CD4-positive, alpha-beta memory T cell (primary cell): ENCODE results near the gene KISS1R. TPM values are rescaled to one million over a fixed set of nuclear protein-coding genes. Genes with fewer than 3 reads are reported as not detected.

Experiments used
- CTCF ChIA-PET: fragments of 350-600 bp; sonication (Branson Sonifier 250); formaldehyde crosslinking; loops from one replicate; lab custom pipeline; 2021; ENCODE audit warnings: inconsistent platforms; ENCODE audit not compliant: partially characterized antibody; lab: Charles Lee
- POLR2A ChIA-PET: fragments of 350-600 bp; sonication (Branson Sonifier 250); formaldehyde crosslinking; loops from one replicate; lab custom pipeline; 2021; ENCODE audit not compliant: partially characterized antibody; lab: Charles Lee
- DNase-seq, 5 donors: peaks; one replicate each; pipeline versions ENCODE4 v3.0.0 to v3.0.0-alpha.2; 2020 to 2022; ENCODE audit warnings: mixed read lengths in 1 of 5
- H3K27ac ChIP-seq: one replicate; pipeline ENCODE4 v1.7.0; 2013; ENCODE audit warnings: low read depth, low read length
- H3K27me3 ChIP-seq: 2 replicates; pipeline ENCODE4 v1.7.0; 2013; ENCODE audit warnings: mild to moderate bottlenecking, low read length, moderate library complexity; ENCODE audit not compliant: insufficient read depth
- H3K36me3 ChIP-seq: 2 replicates; pipeline ENCODE4 v1.7.0; 2013; ENCODE audit warnings: mild to moderate bottlenecking, low read length, moderate library complexity; ENCODE audit not compliant: insufficient read depth
- H3K4me1 ChIP-seq: 2 replicates; pipeline ENCODE4 v1.7.0; 2013; ENCODE audit warnings: mild to moderate bottlenecking, low read length, moderate library complexity; ENCODE audit not compliant: insufficient read depth
- H3K4me3 ChIP-seq, 2 donors: one replicate each; pipeline ENCODE4 v1.7.0; 2013; ENCODE audit warnings: low read length in 2 of 2, mild to moderate bottlenecking in 1 of 2
- H3K9me3 ChIP-seq, 2 donors: one replicate each; pipeline ENCODE4 v1.7.0; 2013; ENCODE audit warnings: low read length in 2 of 2, control low read depth in 1 of 2; ENCODE audit not compliant: control insufficient read depth in 1 of 2
- H3K27ac Mint-ChIP-seq, 7 donors: one replicate each; pipeline ENCODE4 v1.8.0; 2020 to 2021; ENCODE audit warnings: mixed read lengths in 7 of 7, mild to moderate bottlenecking in 6 of 7, inconsistent platforms in 3 of 7, moderate library complexity in 3 of 7
- H3K27me3 Mint-ChIP-seq, 2 donors: one replicate each; pipeline ENCODE4 v1.8.0; 2020 to 2021; ENCODE audit warnings: mixed read lengths in 2 of 2
- H3K36me3 Mint-ChIP-seq, 2 donors: one replicate each; pipeline ENCODE4 v1.8.0; 2020 to 2021; ENCODE audit warnings: mixed read lengths in 2 of 2, inconsistent platforms in 1 of 2, mild to moderate bottlenecking in 1 of 2
- H3K4me1 Mint-ChIP-seq, 4 donors: one replicate each; pipeline ENCODE4 v1.8.0; 2020 to 2021; ENCODE audit warnings: mixed read lengths in 4 of 4, mild to moderate bottlenecking in 1 of 4
- H3K4me3 Mint-ChIP-seq, 8 donors: one replicate each; pipeline ENCODE4 v1.8.0; 2020 to 2021; ENCODE audit warnings: mixed read lengths in 8 of 8, mild to moderate bottlenecking in 7 of 8, moderate library complexity in 6 of 8, inconsistent platforms in 3 of 8
- H3K9me3 Mint-ChIP-seq, 8 donors: one replicate each; pipeline ENCODE4 v1.8.0; 2020 to 2021; ENCODE audit warnings: mixed read lengths in 8 of 8, mild to moderate bottlenecking in 5 of 8, inconsistent platforms in 3 of 8, moderate library complexity in 1 of 8
- intact Hi-C: fragments of 100-400 bp; cut with micrococcal nuclease; formaldehyde crosslinking; loops from one replicate; pipeline ENCODE4 v1.15.1; 2023
- polyA plus RNA-seq, 2 donors: library from polyadenylated mRNA; unstranded; fragments of 300-500 nt; fragmentation: Illumina TruSeq; gene quantifications; one replicate each; pipeline ENCODE4 v1.2.3, GENCODE V29; 2021
- total RNA-seq, 2 experiments: library from RNA; stranded (reverse); gene quantifications; one replicate each; pipeline ENCODE4 v1.2.3, GENCODE V29; 2021

The KISS1R gene
- total and polyA plus RNA-seq, 4 experiments from 2014 or later: 0.59 to 1.2 (median 0.69) TPM

- Mint-ChIP-seq H3K9me3 (peaks cover 0 to 8% (median 0%) of the 10 kb centered on the region in 8 donors), H3K27me3 (no peaks in the 10 kb centered on the region), H3K36me3 (peaks cover 7 to 21% of the 10 kb centered on the region in 2 donors), H3K4me3 (no peak overlapping the region), H3K4me1 (peaks cover 4 to 16% (median 9%) of the 10 kb centered on the region in 4 donors), H3K27ac (peak overlapping the region in 1 of 7 donors; percentile 71)
- Histone ChIP-seq H3K9me3 (no peaks in the 10 kb centered on the region), H3K27me3 (no peaks in the 10 kb centered on the region), H3K4me1 (peaks cover 13% of the 10 kb centered on the region), H3K4me3 (no peak overlapping the region), H3K36me3 (peaks cover 7% of the 10 kb centered on the region), H3K27ac (no peak overlapping the region)
- POLR2A ChIA-PET: interaction anchor here (1.9 to 5.2 kb wide), 2 partner anchors 8 to 39 kb away, joined by 15 to 41 read pairs; no protein-coding TSS in a partner anchor
- DNase-seq: no peak
- intact Hi-C loops: no loop called here
- CTCF ChIA-PET: interaction anchor here (2.4 kb wide), 1 partner anchor 45 kb away, joined by 4 read pairs; no protein-coding TSS in a partner anchor
Observed at GRCh38 chr19:870963-871401, 46.2 kb upstream of the KISS1R start.

- Mint-ChIP-seq H3K27ac (peak overlapping the region; percentile 65 to 97 (median 94)), H3K9me3 (peaks cover 0 to 8% (median 0%) of the 10 kb centered on the region in 8 donors), H3K4me3 (peak overlapping the region in 7 of 8 donors; percentile 75 to 92 (median 83)), H3K4me1 (peaks cover 4 to 16% (median 9%) of the 10 kb centered on the region in 4 donors), H3K27me3 (no peaks in the 10 kb centered on the region), H3K36me3 (peaks cover 7 to 23% of the 10 kb centered on the region in 2 donors)
- POLR2A ChIA-PET: interaction anchor here (1.0 to 5.2 kb wide), 14 partner anchors 8 to 398 kb away, joined by 3 to 41 read pairs (median 6); partner anchors contain the start of genes ABCA7, CIRBP, MED16 and PTBP1
- Histone ChIP-seq H3K27me3 (no peaks in the 10 kb centered on the region), H3K4me1 (peaks cover 13% of the 10 kb centered on the region), H3K36me3 (peaks cover 7% of the 10 kb centered on the region), H3K4me3 (peak overlapping the region in 1 of 2 donors; percentile 51), H3K9me3 (no peaks in the 10 kb centered on the region), H3K27ac (peak overlapping the region; percentile 55)
- DNase-seq: peak in 1 of 5 donors; percentile 23
- intact Hi-C loops: loop anchor here (1.0 kb wide), 3 partner anchors 9 to 38 kb away; partner anchors contain the start of genes MED16 and RNU6-9
- CTCF ChIA-PET: interaction anchor here (1.2 to 2.4 kb wide), 3 partner anchors 36 to 50 kb away, joined by 3 to 4 read pairs (median 4); no protein-coding TSS in a partner anchor
Observed at GRCh38 chr19:871446-872265, 45.5 kb upstream of the KISS1R start.

GRCh38 chr19:872266-872951 lies 44.7 kb upstream of the KISS1R start:
- ChIA-PET POLR2A (interaction anchor here (0.6 to 5.2 kb wide), 17 partner anchors 9 to 403 kb away, joined by 3 to 41 read pairs (median 5); partner anchors contain the start of genes ABCA7, ARHGAP45, CIRBP and FAM174C), CTCF (interaction anchor here (1.2 to 2.4 kb wide), 4 partner anchors 9 to 49 kb away, joined by 3 to 4 read pairs (median 4); no protein-coding TSS in a partner anchor)
- peaks cover 4 to 16% (median 9%) of the 10 kb centered on the region in 4 donors for H3K4me1 Mint-ChIP-seq
- H3K4me3 Mint-ChIP-seq: peak overlapping the region; percentile 75 to 92 (median 84)
- peaks cover 13% of the 10 kb centered on the region for H3K4me1 ChIP-seq
- peak overlapping the region in 1 of 2 donors; percentile 51 for H3K4me3 ChIP-seq
- H3K36me3 Mint-ChIP-seq: peaks cover 5 to 23% of the 10 kb centered on the region in 2 donors
- H3K27ac Mint-ChIP-seq: peak overlapping the region; percentile 88 to 98 (median 97)
- peaks cover 7% of the 10 kb centered on the region for H3K36me3 ChIP-seq
- H3K9me3 ChIP-seq: no peaks in the 10 kb centered on the region
- peak; percentile 84 to 93 (median 91) for DNase-seq
- intact Hi-C loops: loop anchor here (1.0 kb wide), 3 partner anchors 10 to 37 kb away; partner anchors contain the start of genes MED16 and RNU6-9
- peak overlapping the region; percentile 55 for H3K27ac ChIP-seq
- H3K27me3 ChIP-seq: no peaks in the 10 kb centered on the region
- H3K27me3 Mint-ChIP-seq: no peaks in the 10 kb centered on the region
- H3K9me3 Mint-ChIP-seq: peaks cover 0 to 8% (median 0%) of the 10 kb centered on the region in 8 donors

GRCh38 chr19:873084-873483 lies 44.0 kb upstream of the KISS1R start:
- CTCF ChIA-PET: interaction anchor here (1.2 to 1.3 kb wide), 3 partner anchors 9 to 48 kb away, joined by 3 to 4 read pairs (median 3); no protein-coding TSS in a partner anchor
- peaks cover 4 to 16% (median 9%) of the 10 kb centered on the region in 4 donors for H3K4me1 Mint-ChIP-seq
- no peaks in the 10 kb centered on the region for H3K27me3 ChIP-seq
- intact Hi-C loops: no loop called here
- POLR2A ChIA-PET: interaction anchor here (0.6 to 5.2 kb wide), 18 partner anchors 8 to 402 kb away, joined by 3 to 41 read pairs (median 6); partner anchors contain the start of genes ABCA7, ARHGAP45, CIRBP and FAM174C
- peaks cover 3 to 20% of the 10 kb centered on the region in 2 donors for H3K36me3 Mint-ChIP-seq
- DNase-seq: peak; percentile 80 to 93 (median 90)
- H3K4me3 Mint-ChIP-seq: peak overlapping the region in 7 of 8 donors; percentile 35 to 70 (median 61)
- peak overlapping the region in 6 of 7 donors; percentile 61 to 97 (median 79) for H3K27ac Mint-ChIP-seq
- no peak overlapping the region for H3K4me3 ChIP-seq
- H3K27me3 Mint-ChIP-seq: no peaks in the 10 kb centered on the region
- peaks cover 0 to 5% (median 0%) of the 10 kb centered on the region in 8 donors for H3K9me3 Mint-ChIP-seq
- peaks cover 13% of the 10 kb centered on the region for H3K4me1 ChIP-seq
- no peaks in the 10 kb centered on the region for H3K9me3 ChIP-seq
- peaks cover 7% of the 10 kb centered on the region for H3K36me3 ChIP-seq
- no peak overlapping the region for H3K27ac ChIP-seq

GRCh38 chr19:873561-874041 lies 43.5 kb upstream of the KISS1R start:
- intact Hi-C loops: no loop called here
- Mint-ChIP-seq H3K4me1 (peaks cover 4 to 16% (median 9%) of the 10 kb centered on the region in 4 donors), H3K4me3 (no peak overlapping the region), H3K27me3 (no peaks in the 10 kb centered on the region), H3K36me3 (peaks cover 3 to 18% of the 10 kb centered on the region in 2 donors), H3K9me3 (peaks cover 0 to 5% (median 0%) of the 10 kb centered on the region in 8 donors), H3K27ac (peak overlapping the region in 2 of 7 donors; percentile 78 to 97)
- DNase-seq: no peak
- Histone ChIP-seq H3K27me3 (no peaks in the 10 kb centered on the region), H3K4me3 (no peak overlapping the region), H3K4me1 (peaks cover 13% of the 10 kb centered on the region), H3K27ac (no peak overlapping the region), H3K36me3 (peaks cover 7% of the 10 kb centered on the region), H3K9me3 (no peaks in the 10 kb centered on the region)
- ChIA-PET CTCF (interaction anchor here (1.3 to 1.7 kb wide), 2 partner anchors 10 kb away, joined by 3 to 6 read pairs; no protein-coding TSS in a partner anchor), POLR2A (interaction anchor here (0.6 to 5.2 kb wide), 8 partner anchors 10 to 396 kb away, joined by 3 to 41 read pairs (median 5); partner anchors contain the start of genes CIRBP, MED16, R3HDM4 and RNU6-9)

GRCh38 chr19:875265-875879 lies 41.8 kb upstream of the KISS1R start:
- peaks cover 13% of the 10 kb centered on the region for H3K4me1 ChIP-seq
- H3K4me3 Mint-ChIP-seq: no peak overlapping the region

More at GRCh38 chr19:875265-875879, 41.8 kb upstream of the KISS1R start:
- Histone ChIP-seq H3K4me3 (no peak overlapping the region), H3K9me3 (no peaks in the 10 kb centered on the region), H3K27ac (no peak overlapping the region), H3K27me3 (no peaks in the 10 kb centered on the region), H3K36me3 (peaks cover under 1% of the 10 kb centered on the region)
- Mint-ChIP-seq H3K27ac (peak overlapping the region in 2 of 7 donors; percentile 57 to 58), H3K27me3 (no peaks in the 10 kb centered on the region), H3K9me3 (peaks cover 0 to 5% (median 0%) of the 10 kb centered on the region in 8 donors), H3K36me3 (peaks cover 6 to 10% of the 10 kb centered on the region in 2 donors), H3K4me1 (peaks cover 4 to 16% (median 9%) of the 10 kb centered on the region in 4 donors)
- intact Hi-C loops: no loop called here
- no peak for DNase-seq
- ChIA-PET CTCF (interaction anchor here (1.7 kb wide), 1 partner anchor 12 kb away, joined by 6 read pairs; no protein-coding TSS in a partner anchor), POLR2A (interaction anchor here (5.2 to 9.0 kb wide), 2 partner anchors 20 to 34 kb away, joined by 41 to 47 read pairs; partner anchors contain the start of genes MED16 and RNU6-9)
